Measurements from ENCODE around the gene RAB35.
"Not testable (repeated sequence)": the region's sequence is repeated elsewhere in the genome, so short reads cannot be mapped to it uniquely, and the experiment has no call there.

The RAB35 gene

DNA sequence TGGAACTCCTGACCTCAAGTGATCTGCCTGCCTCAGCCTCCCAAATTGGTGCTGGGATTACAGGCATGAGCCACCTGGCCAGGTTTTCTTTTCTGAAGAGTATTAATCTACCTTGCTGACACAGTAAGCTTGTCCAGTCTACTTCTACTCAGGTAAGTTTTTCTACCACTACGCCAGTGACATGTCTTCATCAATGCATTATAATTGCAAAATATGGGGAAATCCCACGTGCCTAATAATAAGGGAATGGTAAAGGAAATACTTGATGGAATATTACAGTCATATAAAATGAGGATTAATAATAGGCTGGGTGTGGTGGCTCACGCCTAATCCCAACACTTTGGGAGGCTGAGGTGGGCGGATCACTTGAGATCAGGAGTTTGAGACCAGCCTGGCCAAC, 62.3 kb downstream of the RAB35 start:
- DNase-seq: no peak

- no peak for DNase-seq
These were observed 65.0 kb downstream of the RAB35 start for GRCh38 chr12:120051535-120051934.

- DNase-seq: no peak
These were observed 67.1 kb downstream of the RAB35 start for GRCh38 chr12:120049426-120049825.

- no peak for DNase-seq
These were observed 68.3 kb downstream of the RAB35 start for GRCh38 chr12:120048263-120048662.

- no peak for DNase-seq
These were observed 69.5 kb downstream of the RAB35 start for GRCh38 chr12:120047072-120047471.

DNA sequence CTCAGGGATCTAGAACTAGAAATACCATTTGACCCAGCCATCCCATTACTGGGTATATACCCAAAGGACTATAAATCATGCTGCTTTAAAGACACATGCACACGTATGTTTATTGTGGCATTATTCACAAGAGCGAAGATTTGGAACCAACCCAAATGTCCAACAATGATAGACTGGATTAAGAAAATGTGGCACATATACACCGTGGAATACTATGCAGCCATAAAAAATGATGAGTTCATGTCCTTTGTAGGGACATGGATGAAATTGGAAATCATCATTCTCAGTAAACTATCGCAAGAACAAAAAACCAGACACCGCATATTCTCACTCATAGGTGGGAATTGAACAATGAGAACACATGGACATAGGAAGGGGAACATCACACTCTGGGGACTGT, 71.2 kb downstream of the RAB35 start:
- DNase-seq: not testable (repeated sequence)
